Activated T-helper 1 cell treated with Interleukin-2 at 50 U/mL for 16 hours (primary cell): ENCODE results near the gene FRY.

Experiments used
- DNase-seq: peaks from one replicate; pipeline ENCODE4 v3.0.0-alpha.2; 2020; ENCODE audit warnings: low read depth

The FRY gene

GRCh38 chr13:32016631-32017030, 14.9 kb upstream of the FRY start:
- no peak for DNase-seq

- no peak for DNase-seq
Measured at GRCh38 chr13:32017474-32017873, 14.1 kb upstream of the FRY start.

GRCh38 chr13:32019612-32020233, 11.9 kb upstream of the FRY start:
- DNase-seq = no peak

- DNase-seq = no peak
Measured at GRCh38 chr13:32021785-32022184, 9.8 kb upstream of the FRY start.

- DNase-seq = no peak
Measured at GRCh38 chr13:32022311-32022710, 9.3 kb upstream of the FRY start.

- no peak for DNase-seq
Measured at GRCh38 chr13:32023096-32023495, 8.5 kb upstream of the FRY start.

GRCh38 chr13:32023698-32024097, 7.9 kb upstream of the FRY start:
- DNase-seq = no peak

- DNase-seq = no peak
Measured at GRCh38 chr13:32024750-32025149, 6.8 kb upstream of the FRY start.

- no peak for DNase-seq
Measured at GRCh38 chr13:32025730-32026129, 5.8 kb upstream of the FRY start.

- DNase-seq = no peak
Measured at GRCh38 chr13:32026623-32027022, 5.0 kb upstream of the FRY start.

GRCh38 chr13:32028711-32029110, 2.9 kb upstream of the FRY start:
- no peak for DNase-seq

- no peak for DNase-seq
Measured at GRCh38 chr13:32029684-32030083, 1.9 kb upstream of the FRY start.

- no peak for DNase-seq
Measured at GRCh38 chr13:32031815-32032370, 319 bp downstream of the FRY start.

- DNase-seq = no peak
Measured at GRCh38 chr13:32032759-32033158, 1.2 kb downstream of the FRY start.

- DNase-seq = no peak
Measured at GRCh38 chr13:32033744-32034143, 2.2 kb downstream of the FRY start.

GRCh38 chr13:32035716-32036115, 4.1 kb downstream of the FRY start:
- no peak for DNase-seq

GRCh38 chr13:32036126-32036695, 4.6 kb downstream of the FRY start:
- no peak for DNase-seq

GRCh38 chr13:32036757-32037156, 5.2 kb downstream of the FRY start:
- DNase-seq = no peak

- no peak for DNase-seq
Measured at GRCh38 chr13:32037471-32037870, 5.9 kb downstream of the FRY start.

- DNase-seq = no peak
Measured at GRCh38 chr13:32038343-32038742, 6.8 kb downstream of the FRY start.

- DNase-seq = no peak
Measured at GRCh38 chr13:32039056-32039455, 7.5 kb downstream of the FRY start.

GRCh38 chr13:32039528-32039927, 8.0 kb downstream of the FRY start:
- no peak for DNase-seq

GRCh38 chr13:32040052-32040642, 8.6 kb downstream of the FRY start:
- DNase-seq = no peak

- no peak for DNase-seq
Measured at GRCh38 chr13:32040689-32041088, 9.1 kb downstream of the FRY start.
